NCI-H1694 treated with DMSO at 0.1 percent for 48 hours (cell line): ENCODE results near the gene NCBP2L.
A peak's percentile ranks its signal among the peaks of the same experiment; 100 is the strongest.

Experiments used
- DNase-seq: peaks from one replicate; lab custom pipeline; 2025; lab: John Stamatoyannopoulos, UW

The NCBP2L gene

DNA sequence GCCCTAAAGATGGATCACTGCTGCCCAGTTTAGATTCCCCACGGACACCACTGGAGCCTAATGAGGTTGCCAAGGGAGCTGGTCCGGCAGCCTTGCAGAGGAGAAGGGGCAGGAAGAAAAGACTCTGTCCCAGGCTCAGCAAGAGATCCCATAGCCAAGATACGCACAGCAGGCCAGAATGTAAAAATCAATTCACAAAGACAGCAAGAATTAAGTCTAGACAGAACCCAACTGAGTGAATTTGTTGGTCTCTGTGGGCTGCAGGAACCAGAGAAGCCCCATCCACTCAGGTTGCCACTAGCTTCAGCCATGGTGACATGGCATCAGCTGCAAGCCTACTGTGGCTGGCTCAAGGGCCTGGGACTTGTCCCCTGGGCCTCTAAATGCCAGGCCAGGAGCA lies 24.8 kb upstream of the NCBP2L start:
- DNase-seq = no peak

GRCh38 chrX:107753187-107753586 lies 24.3 kb upstream of the NCBP2L start:
- DNase-seq = no peak

DNA sequence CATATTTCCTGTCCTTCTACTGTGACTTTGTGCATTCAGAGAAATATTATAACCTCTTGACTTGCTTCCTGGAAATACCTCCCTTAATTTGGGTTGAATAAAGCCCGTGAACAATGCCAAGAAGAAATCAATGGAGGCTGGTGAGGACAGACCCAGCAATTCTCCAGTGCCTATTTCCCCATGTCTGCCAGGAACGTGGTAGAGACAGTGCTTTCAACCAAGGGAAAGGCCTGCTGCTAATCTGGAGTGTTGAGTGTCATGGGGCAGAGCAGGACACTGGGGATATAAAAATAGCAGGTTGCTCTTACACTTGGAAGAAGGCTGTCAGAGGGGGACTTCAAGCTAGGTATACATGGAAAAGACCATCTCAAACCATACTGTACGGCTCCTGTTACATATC lies 21.8 kb upstream of the NCBP2L start:
- DNase-seq = no peak

DNA sequence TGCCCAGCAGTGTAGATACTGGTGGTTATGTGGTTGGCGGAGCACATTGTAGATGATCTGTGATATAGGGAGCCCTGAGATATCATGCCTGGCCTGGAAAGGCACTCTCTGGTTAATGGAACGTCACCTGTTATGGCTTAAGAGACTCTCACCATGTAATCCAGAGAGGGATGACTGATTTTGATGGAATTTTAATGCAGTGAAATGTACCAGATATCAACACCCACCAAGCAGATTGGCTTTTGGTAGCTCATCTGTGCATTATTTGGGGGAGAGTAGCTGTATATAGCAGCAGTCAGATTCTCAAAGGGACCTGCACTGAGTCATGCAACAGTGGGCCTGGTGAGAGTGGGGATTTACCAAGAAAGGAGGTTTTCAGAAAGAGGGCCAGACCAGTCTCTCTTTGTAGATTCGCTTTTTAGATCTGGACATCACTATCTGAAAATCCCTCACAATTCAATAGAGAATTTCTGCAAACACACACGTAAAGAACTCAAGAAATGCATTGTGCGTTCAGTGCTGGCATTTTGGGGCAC lies 19.2 kb upstream of the NCBP2L start:
- no peak for DNase-seq

DNA sequence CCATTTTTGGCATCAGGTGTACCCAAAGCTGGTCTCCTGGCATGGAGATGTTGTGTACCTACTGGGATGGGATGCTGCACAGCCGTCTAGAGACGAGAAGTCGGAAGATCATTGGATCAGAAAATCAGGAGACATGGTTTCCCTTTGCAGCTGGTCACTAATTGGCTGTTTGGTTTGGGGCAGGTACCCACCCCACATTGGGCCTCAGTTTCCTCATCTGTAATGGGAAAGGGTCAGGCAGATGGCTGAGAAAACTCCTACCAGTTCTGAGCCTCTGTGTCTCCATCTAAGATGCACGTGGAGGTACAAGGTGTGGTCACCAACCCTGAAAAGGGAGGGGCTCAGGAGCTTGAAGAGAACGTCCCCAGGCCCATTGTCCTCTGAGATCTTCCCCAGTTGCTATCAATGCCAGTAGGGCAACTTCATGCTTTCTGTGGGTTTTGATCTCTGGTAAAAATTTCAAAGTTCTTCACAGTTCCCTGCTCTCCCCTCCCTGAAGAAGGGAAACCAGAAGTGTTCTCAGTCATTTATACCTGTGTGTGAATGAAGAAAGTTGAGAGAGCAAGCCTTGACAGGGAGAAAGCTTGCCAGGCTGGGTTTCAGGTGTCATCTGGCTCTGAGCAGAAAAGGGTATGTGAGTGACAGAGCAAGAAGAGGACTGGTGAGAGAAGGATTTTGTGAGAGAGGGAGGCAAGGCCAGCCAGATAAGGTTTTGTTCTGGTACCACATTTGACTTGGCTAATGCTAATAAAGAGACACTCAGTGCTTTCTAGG lies 17.0 kb upstream of the NCBP2L start:
- DNase-seq = no peak

GRCh38 chrX:107763647-107764046 lies 13.9 kb upstream of the NCBP2L start:
- DNase-seq = no peak

DNA sequence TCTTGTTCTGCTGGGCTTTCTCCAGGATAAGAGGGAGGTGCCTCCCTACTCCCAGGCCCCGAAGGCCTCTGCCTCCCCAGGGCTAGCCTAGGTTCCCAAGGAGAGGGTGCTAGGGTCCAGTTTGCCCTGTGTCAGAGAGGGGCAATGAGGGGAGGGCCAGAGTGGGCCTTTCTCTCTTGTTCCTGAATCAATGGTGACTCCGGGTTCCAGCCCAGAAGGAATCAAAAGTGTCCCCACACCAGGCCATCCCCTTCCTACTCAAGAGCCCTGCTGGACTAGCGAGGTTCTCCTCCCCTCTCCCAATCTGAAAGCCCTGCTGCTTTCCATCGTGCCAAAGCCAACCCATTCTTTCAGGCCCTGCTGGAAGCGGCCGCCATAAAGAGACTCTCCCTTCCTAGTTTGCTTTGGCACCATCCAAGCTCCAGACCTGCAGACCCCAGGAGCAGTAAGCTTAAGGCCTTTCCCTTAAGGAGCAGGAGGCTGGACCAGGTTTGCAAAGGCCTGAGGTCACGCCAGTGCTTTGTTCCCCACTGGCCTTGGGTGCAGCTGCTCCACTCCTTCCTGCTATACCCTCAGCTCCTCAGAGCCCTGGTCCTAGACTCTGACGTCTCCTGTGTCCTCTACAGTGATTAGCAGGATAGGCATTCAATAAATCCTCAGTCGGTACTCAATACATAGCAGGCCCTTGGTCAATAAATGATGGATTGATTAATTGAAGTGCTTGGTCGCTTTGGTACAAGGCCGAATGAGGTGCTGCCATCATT lies 12.5 kb upstream of the NCBP2L start:
- no peak for DNase-seq

DNA sequence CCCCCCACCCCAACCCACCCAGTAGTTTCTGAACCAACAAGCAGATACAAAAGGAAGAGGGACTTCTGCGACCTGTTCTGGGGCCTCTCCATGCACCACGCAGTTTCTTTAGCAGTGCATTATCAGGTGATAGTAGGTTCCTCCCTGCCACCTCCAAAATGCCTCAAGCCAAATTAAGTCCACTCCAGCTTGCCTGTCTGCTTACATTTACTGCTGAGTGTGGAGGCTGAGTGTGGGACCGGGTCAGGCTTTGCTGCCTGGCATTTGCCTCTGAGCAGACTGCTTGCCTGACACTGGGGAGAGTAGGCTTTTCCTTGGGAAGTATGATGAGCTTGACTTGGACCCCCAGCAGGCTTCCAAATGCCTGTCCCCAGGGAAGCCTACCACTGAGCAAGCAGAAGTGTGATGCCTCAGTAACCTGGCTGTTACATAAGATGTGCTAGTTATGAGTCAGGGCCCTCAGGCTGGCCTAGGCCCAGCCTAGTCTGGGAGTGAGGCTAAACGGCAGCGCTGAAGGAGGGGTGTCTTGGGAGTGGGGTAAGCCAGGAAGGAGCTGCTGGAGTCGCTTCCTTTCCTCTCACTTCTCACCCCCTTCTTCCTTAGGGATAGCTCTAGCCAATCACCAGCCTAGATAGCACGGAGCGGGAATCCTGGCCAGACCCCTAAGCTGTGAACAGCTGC lies 10.9 kb upstream of the NCBP2L start:
- no peak for DNase-seq

- no peak for DNase-seq
Observed at GRCh38 chrX:107768051-107768450, 9.5 kb upstream of the NCBP2L start.

DNA sequence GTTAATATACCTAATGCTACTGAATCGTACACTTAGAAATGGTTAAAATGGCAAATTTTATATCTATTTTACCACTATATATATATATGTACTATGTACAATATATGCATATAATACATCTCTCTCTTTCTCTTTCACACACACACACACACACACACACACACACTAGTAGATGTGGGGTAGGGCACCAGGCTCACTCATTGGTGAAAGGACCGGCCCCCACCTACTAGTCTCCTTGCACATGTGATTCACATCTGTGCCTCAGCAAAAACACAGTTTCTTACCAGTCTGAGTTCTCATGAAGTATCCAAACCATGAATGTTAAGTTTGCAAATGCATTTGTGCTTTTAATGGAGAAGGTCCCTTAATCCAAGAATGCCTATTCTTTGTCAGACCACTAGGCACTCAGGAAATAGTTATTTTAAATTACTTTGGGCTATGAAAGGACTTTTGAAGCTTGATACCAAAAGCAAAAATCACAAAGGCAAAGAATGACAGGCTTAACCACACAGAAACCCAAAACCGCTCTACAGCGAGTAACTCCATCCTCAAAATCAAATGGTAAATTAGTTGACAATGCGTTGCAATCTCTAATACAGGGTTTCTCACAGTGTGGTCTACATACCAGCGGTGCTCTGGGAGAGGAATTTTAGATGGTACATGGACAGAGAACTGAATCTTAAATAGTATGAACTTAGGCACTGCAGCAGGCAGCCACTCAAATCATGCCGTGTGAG lies 7.8 kb upstream of the NCBP2L start:
- no peak for DNase-seq

- no peak for DNase-seq
Observed at GRCh38 chrX:107773206-107773605, 4.3 kb upstream of the NCBP2L start.

GRCh38 chrX:107773906-107774435 lies 3.6 kb upstream of the NCBP2L start:
- DNase-seq = no peak

DNA sequence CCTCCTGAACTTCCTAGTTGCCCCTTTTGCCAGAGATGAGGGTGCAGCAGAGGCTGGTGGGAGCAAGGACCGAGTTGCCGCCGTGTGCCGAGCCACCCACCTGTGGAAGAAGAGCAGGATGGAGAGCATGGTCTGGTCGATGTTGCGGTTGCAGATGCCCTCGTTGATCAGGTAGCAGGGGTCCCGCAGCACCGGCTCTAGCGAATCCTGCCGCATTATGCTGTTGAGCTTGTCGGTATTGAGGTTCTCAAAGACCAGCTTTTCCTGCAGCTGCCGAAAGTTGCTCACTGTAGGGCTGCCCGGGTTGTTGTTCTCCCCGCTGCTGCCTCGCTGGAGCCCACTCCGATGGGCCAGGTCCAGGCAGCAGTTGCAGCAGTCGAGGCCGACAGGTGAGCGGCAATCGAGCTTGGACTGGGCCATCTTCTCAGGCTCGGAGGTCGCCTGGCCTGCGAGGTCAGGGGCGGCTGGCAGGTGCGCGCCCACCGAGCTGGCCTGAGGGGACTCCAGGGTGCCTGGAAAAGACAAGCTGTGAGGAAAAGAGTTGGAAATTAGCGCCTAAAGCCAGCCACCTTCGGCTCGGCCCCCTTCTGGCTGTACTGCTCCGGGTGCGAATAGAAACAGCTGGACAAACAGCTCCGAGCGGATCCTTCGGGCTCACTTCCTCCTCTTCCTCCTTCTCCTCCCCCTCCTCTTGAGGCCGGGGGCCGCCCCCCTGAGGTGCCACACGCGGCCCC lies 2.4 kb upstream of the NCBP2L start:
- DNase-seq = no peak

DNA sequence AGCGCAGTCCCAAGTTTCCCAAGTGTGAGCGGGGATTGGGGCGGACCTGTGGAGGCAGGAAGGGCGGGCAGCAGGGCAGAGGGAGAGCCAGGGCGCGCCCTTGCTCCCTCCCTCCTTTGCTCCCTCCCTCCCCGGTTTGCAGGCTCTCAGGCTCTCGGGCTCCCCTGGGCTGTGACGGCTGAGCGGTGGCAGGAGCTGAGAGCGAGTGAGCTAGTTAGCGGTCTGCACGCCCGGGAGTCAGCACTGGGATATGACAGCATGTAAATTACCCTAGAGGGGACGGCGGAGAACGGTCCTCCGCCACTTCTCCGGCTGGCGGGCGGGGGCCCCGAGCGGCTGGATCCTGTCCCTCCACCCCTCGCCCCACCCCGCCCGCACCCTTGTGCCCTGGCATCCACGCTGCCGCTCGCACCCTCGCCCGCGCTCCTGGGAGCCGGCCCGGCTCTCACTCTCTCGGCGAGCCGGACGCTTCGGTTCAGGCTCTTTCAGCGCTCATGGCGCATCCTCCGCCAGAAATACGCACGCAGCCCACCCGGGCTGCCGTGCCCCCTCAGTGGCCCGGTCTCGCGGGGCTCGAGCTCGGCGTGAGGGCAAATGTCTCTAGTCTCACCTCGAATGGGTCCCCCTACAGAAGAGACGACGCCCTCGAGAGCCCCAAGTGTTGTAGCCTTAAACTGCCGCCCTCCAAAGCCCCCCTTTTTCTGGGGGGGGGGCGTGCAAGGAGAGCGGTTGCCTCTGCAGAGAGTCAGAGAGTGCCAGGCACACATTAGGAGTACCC lies 1.6 kb upstream of the NCBP2L start, which contains the start of gene TSC22D3:
Gene TSC22D3 (minus strand): TSS at position 54 of the 778 bp plus-strand sequence. CDS start 368 bp downstream, outside the sequence.
- DNase-seq = peak; percentile 23

DNA sequence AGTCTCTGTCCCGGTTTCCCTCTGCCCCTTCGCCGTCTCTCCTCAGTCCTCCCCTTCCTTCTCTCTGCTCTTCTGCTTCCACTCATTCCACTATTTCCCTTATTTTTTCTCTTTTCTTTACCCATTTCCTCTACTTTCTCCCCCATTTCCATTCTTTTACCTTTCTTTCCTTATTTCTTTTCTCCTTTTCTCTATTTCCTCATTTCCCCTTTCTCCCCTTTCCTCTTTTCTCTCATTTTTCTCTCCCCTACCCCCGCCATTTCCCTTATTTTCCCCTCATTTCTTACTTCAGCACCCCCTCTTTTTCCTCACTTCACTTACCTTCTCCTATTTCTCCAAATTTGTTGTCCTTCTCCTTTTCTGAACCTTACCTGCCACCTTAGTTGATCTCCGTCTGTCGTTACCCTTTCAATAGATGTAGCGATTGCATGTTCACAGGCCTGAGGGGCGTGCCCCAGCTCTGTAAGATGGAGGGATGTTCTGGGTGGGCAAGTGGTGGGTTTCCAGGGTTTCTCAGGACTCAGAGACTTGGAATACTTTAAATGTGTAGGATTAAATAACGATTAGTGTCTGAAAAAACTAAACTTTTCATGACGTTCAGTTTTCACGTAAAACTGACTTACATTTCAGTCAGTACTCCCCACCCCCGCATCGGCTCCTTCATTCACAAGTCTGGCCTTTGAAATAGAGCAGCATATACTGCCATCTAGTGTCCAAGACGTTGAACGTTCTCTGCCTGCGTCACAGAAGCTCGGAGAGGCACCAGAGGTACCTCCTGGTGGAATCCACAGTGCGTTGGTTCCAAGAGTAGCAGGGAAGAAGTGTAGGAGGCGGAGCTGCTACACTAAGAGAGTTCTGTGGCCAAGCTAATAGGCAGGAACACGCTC lies 641 bp upstream of the NCBP2L start:
- DNase-seq = peak; percentile 89

- no peak for DNase-seq
Observed at GRCh38 chrX:107780525-107780924, 3.0 kb downstream of the NCBP2L start.

DNA sequence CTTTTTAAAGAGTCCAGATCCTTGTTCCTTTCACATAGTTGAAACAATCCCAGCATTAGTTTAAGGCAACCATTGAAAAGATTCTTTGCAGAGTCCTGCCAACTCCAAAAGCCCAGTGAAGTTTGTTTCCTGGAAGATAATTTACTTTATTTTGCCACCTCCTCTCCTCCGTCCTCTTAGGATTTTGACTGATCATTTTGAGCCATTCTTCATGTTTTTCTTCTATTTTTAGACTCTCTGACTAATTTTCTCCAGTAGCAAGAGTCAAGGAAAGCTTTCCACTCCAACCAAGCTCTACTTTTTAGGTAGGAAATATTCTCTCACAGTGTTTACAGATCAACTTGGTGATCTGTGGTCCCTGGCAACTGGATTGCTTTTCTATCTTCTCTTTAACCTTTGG lies 10.3 kb downstream of the NCBP2L start:
- DNase-seq = no peak

- no peak for DNase-seq
Observed at GRCh38 chrX:107804427-107804826, 26.9 kb downstream of the NCBP2L start.

DNA sequence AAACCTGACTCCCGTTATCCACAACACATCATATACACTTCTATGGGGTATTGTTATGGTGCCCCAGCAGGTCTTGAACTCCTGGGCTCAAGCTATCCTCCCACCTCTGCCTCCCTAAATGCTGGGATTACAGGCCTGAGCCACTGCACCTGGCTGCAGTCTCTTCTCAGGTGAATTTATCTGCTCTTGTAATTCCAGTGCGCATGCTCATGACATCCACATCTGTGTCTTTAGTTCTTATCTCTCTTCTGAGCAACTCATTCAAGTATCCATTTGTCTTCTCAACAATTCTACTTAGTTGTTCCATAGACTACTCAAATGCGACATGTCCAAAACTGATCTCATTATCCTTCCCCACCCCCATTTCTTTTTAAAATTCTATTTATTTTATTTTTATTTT lies 27.6 kb downstream of the NCBP2L start:
- DNase-seq = no peak
